Liver (tissue), 9 donors: ENCODE measurements around the gene C2CD4C. TPM values are rescaled to one million over a fixed set of nuclear protein-coding genes. Genes with fewer than 3 reads are reported as not detected.

Experiments
- DNase-seq: peaks from one replicate; pipeline ENCODE4 v3.0.0-alpha.2; 2017; ENCODE audit warnings: low spot score
- H3K27ac ChIP-seq, 2 donors: one replicate each; pipeline ENCODE4 v1.7.0; 2013; ENCODE audit warnings: inconsistent platforms in 2 of 2, low read length in 2 of 2, control low read depth in 1 of 2, low read depth in 1 of 2, mild to moderate bottlenecking in 1 of 2
- H3K27me3 ChIP-seq, 4 donors: one replicate each; pipeline versions ENCODE4 v1.6.1 to v1.7.0; 2013; ENCODE audit warnings: low read length in 3 of 4, inconsistent platforms in 1 of 4, mild to moderate bottlenecking in 1 of 4, moderate library complexity in 1 of 4; ENCODE audit not compliant: control insufficient read depth in 4 of 4, insufficient read depth in 4 of 4
- H3K36me3 ChIP-seq, 4 donors: one replicate each; pipeline versions ENCODE4 v1.6.1 to v1.7.0; 2013; ENCODE audit warnings: low read length in 3 of 4, mild to moderate bottlenecking in 3 of 4, low read depth in 1 of 4, moderate library complexity in 1 of 4; ENCODE audit not compliant: control insufficient read depth in 4 of 4, insufficient read depth in 3 of 4
- H3K4me1 ChIP-seq, 4 donors: one replicate each; pipeline versions ENCODE4 v1.6.1 to v1.7.0; 2013; ENCODE audit warnings: low read length in 3 of 4, mild to moderate bottlenecking in 3 of 4, moderate library complexity in 1 of 4; ENCODE audit not compliant: control insufficient read depth in 4 of 4, insufficient read depth in 4 of 4
- H3K4me3 ChIP-seq, 3 donors: one replicate each; pipeline versions ENCODE4 v1.6.1 to v1.7.0; 2013; ENCODE audit warnings: low read length in 3 of 3, control low read depth in 1 of 3, low read depth in 1 of 3, mild to moderate bottlenecking in 1 of 3
- H3K9ac ChIP-seq, 2 donors: one replicate each; pipeline ENCODE4 v1.7.0; 2013; ENCODE audit warnings: low read length in 2 of 2, mild to moderate bottlenecking in 2 of 2, moderate library complexity in 2 of 2, control low read depth in 1 of 2, low read depth in 1 of 2
- H3K9me3 ChIP-seq, 4 donors: one replicate each; pipeline versions ENCODE4 v1.6.1 to v1.7.0; 2013; ENCODE audit warnings: low read length in 3 of 4; ENCODE audit not compliant: control insufficient read depth in 4 of 4
- ATF3 ChIP-seq: IDR thresholded peaks from 2 replicates; pipeline ENCODE4 v1.6.1; 2016; ENCODE audit warnings: antibody characterized with exemption
- CTCF ChIP-seq: fragments of 150-350 bp; IDR thresholded peaks from 2 replicates; pipeline ENCODE4 v1.5.1; 2017; ENCODE audit warnings: improper control_type of control experiment, low read depth, low read length; ENCODE audit not compliant: missing input control
- FOXA2 ChIP-seq: IDR thresholded peaks from 2 replicates; pipeline ENCODE4 v1.6.1; 2016; ENCODE audit warnings: antibody characterized with exemption
- GABPA ChIP-seq, 2 donors: IDR thresholded peaks in 1 of 2; conservative IDR thresholded peaks in 1 of 2; 2 replicates each; pipeline ENCODE4 v1.6.1; 2016; ENCODE audit warnings: antibody characterized with exemption in 2 of 2, mild to moderate bottlenecking in 1 of 2, moderate library complexity in 1 of 2
- HNF4A ChIP-seq, 2 donors: conservative IDR thresholded peaks; 2 replicates each; pipeline ENCODE4 v1.6.1; 2016; ENCODE audit warnings: antibody characterized with exemption in 2 of 2, mild to moderate bottlenecking in 2 of 2
- HNF4G ChIP-seq: IDR thresholded peaks from 2 replicates; pipeline ENCODE4 v1.6.1; 2016; ENCODE audit warnings: antibody characterized with exemption
- NR2F2 ChIP-seq: IDR thresholded peaks from 2 replicates; pipeline ENCODE4 v1.6.1; 2016; ENCODE audit warnings: antibody characterized with exemption
- RAD21 ChIP-seq, 2 donors: IDR thresholded peaks; 2 replicates each; pipeline ENCODE4 v1.6.1; 2016; ENCODE audit warnings: antibody characterized with exemption in 2 of 2, mild to moderate bottlenecking in 2 of 2
- REST ChIP-seq: IDR thresholded peaks from 2 replicates; pipeline ENCODE4 v1.6.1; 2016; ENCODE audit warnings: antibody characterized with exemption, mild to moderate bottlenecking
- RXRA ChIP-seq, 2 donors: IDR thresholded peaks; 2 replicates each; pipeline ENCODE4 v1.6.1; 2017 to 2018; ENCODE audit warnings: antibody characterized with exemption in 2 of 2, mild to moderate bottlenecking in 1 of 2
- SP1 ChIP-seq: IDR thresholded peaks from 2 replicates; pipeline ENCODE4 v1.6.1; 2018; ENCODE audit warnings: antibody characterized with exemption, mild to moderate bottlenecking
- TAF1 ChIP-seq: conservative IDR thresholded peaks from 2 replicates; pipeline ENCODE4 v1.6.1; 2016; ENCODE audit warnings: antibody characterized with exemption, mild to moderate bottlenecking
- YY1 ChIP-seq: IDR thresholded peaks from 2 replicates; pipeline ENCODE4 v1.6.1; 2016; ENCODE audit warnings: antibody characterized with exemption, mild to moderate bottlenecking
- WGBS: extraction: QIAGEN DNeasy Blood & Tissue Kit; methylation state at CpG from one replicate; pipeline ENCODE4 v1.1.7; 2013; 5-methylcytosine and 5-hydroxymethylcytosine counted together
- polyA plus RNA-seq, 2 donors: library from polyadenylated mRNA; stranded (reverse) in 1 of 2; unstranded in 1 of 2; fragments of 200-250 nt in 1 of 2; fragments of >200 nt in 1 of 2; fragmentation: Nextera tagmentation in 1 of 2; extraction: Ambion mirVana in 1 of 2; gene quantifications; one replicate each; pipeline versions ENCODE4 v1.2.1 to v1.2.3, GENCODE V29; 2013 to 2015
- total RNA-seq, 2 donors: library from RNA; depleted of rRNA; stranded (reverse); fragments of >200 nt; gene quantifications; one replicate each; pipeline ENCODE4 v1.2.3, GENCODE V29; 2014
- TF ChIP-seq, protein P1 (sequence below): IDR thresholded peaks from 2 replicates; pipeline ENCODE4 v1.6.1; 2016; ENCODE audit warnings: antibody characterized with exemption
- donor health status: healthy.
- donor health status: healthy.
- donor health status: healthy.
- donor health status: healthy.
- donor health status: healthy.

The C2CD4C gene
- total and polyA plus RNA-seq, 4 donors = 0.08 to 0.42 (median 0.19) TPM

GRCh38 chr19:378706-379105, 30.2 kb downstream of the C2CD4C start:
- TF ChIP-seq FOXA2 = no peak
- Histone ChIP-seq H3K27ac (no peak overlapping the region), H3K4me3 (no peak overlapping the region), H3K4me1 (peaks cover 0 to 2% (median under 1%) of the 10 kb centered on the region in 4 donors), H3K27me3 (peaks cover 0 to 12% (median under 1%) of the 10 kb centered on the region in 4 donors), H3K9me3 (no peaks in the 10 kb centered on the region), H3K36me3 (no peaks in the 10 kb centered on the region), H3K9ac (no peak overlapping the region)
- 83% methylated on average over 14 of the region's 14 CpGs for WGBS
- DNase-seq = no peak

DNA sequence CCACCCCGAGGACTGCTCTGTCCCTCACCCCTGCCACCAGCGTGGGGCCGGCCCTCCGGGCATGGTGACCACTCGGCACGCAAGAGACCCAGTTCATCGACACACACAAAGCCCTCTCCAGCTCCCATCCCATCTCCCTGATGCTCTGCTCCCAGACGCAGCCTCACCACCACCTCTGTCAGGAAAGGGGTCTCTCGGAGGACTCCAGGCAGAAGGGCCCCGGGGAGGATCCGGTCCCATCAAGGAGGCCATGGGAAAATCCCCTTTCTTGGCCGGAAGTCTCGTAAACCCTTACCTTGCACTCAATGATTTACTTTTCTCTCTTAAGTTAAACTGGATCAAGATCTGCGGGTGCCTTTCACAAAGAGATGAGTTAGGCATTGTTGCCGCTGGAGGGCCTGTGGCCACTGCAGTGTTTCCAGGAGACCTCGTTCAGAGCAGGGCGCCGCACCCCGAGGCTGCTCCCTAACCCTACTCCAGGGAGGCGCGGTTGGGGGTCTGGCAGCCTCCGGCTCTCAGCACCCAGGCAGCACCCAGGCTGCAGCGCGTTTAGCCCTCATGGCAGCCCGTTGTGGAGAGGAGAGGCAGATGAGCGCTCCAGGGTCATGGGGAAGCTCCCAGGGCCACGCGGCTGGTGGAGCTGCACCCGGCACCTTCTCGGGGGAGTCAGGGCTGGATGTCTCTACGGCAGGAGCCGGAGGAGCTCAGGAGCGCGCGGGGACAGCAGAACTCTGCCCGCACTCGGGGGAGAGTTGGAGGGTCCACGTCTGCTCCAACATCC, 31.0 kb downstream of the C2CD4C start:
- TF ChIP-seq GABPA (IDR thresholded peaks at IDR 0.05 in 1 of 2, conservative IDR thresholded peaks at IDR 0.05 in 1 of 2) (no peak), ATF3 (no peak), FOXA2 (no peak)
- TF ChIP-seq, protein P1, sequence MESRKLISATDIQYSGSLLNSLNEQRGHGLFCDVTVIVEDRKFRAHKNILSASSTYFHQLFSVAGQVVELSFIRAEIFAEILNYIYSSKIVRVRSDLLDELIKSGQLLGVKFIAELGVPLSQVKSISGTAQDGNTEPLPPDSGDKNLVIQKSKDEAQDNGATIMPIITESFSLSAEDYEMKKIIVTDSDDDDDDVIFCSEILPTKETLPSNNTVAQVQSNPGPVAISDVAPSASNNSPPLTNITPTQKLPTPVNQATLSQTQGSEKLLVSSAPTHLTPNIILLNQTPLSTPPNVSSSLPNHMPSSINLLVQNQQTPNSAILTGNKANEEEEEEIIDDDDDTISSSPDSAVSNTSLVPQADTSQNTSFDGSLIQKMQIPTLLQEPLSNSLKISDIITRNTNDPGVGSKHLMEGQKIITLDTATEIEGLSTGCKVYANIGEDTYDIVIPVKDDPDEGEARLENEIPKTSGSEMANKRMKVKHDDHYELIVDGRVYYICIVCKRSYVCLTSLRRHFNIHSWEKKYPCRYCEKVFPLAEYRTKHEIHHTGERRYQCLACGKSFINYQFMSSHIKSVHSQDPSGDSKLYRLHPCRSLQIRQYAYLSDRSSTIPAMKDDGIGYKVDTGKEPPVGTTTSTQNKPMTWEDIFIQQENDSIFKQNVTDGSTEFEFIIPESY = no peak
- no peaks in the 10 kb centered on the region for H3K36me3 ChIP-seq
- H3K27me3 ChIP-seq = peaks cover 0 to 12% (median 0%) of the 10 kb centered on the region in 4 donors
- H3K4me3 ChIP-seq = no peak overlapping the region
- H3K27ac ChIP-seq = no peak overlapping the region
- H3K4me1 ChIP-seq = peaks cover 0 to 2% (median 0%) of the 10 kb centered on the region in 4 donors
- no peak for DNase-seq
- WGBS = 69% methylated on average over 38 of the region's 38 CpGs
- H3K9me3 ChIP-seq = no peaks in the 10 kb centered on the region
- H3K9ac ChIP-seq = no peak overlapping the region

DNA sequence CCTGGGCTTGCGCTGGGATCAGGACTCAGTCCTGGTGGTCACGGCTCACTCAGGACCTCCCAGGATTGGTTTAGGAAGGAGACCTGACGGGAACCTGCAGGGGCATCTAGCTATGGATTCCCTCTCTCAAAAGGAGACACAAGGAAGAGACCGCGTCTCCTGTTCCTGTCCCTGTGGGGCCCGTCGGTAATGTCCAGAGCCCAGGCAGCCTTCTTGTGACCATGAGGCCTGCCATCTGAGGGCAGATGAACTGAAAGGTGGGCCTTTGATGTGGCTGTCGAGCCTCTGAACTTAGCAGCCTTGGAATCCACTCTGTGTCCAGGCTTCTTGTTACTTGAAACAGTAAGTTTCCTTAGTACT, 32.9 kb downstream of the C2CD4C start:
- Histone ChIP-seq H3K4me3 (no peak overlapping the region), H3K9me3 (no peaks in the 10 kb centered on the region), H3K27me3 (peaks cover 0 to 12% (median 3%) of the 10 kb centered on the region in 4 donors), H3K27ac (no peak overlapping the region), H3K4me1 (peaks cover 0 to 2% (median 0%) of the 10 kb centered on the region in 4 donors), H3K9ac (no peak overlapping the region), H3K36me3 (no peaks in the 10 kb centered on the region)
- no peak for DNase-seq
- WGBS = 81% methylated on average over 8 of the region's 8 CpGs
- TF ChIP-seq RXRA (IDR thresholded peaks at IDR 0.05) (no peak), HNF4A (conservative IDR thresholded peaks at IDR 0.05) (no peak), YY1 (no peak), SP1 (no peak), NR2F2 (no peak), HNF4G (no peak), FOXA2 (no peak), RAD21 (IDR thresholded peaks at IDR 0.05) (no peak), TAF1 (no peak), CTCF (no peak), REST (no peak), ATF3 (no peak)
- TF ChIP-seq, protein P1 = no peak
